Measurements from ENCODE around the gene COL16A1. TPM values are rescaled to one million over a fixed set of nuclear protein-coding genes. Genes with fewer than 3 reads are reported as not detected.

Gene COL16A1
- total and polyA plus RNA-seq, 4 donors, result 0.43 to 3.8 (median 2.3) TPM

GRCh38 chr1:31675756-31676155 is 28.1 kb downstream of the COL16A1 start (continued):
- TF ChIP-seq REST (IDR thresholded peaks at IDR 0.05) (no peak), HNF4A (conservative IDR thresholded peaks at IDR 0.05) (no peak)

- H3K27me3 ChIP-seq (ENCODE audit: control insufficient read depth in 4 of 4, insufficient read depth in 4 of 4, low read length in 3 of 4), result no peaks in the 10 kb centered on the region
- 72% methylated on average over 7 of the region's 7 CpGs for WGBS
- TF ChIP-seq ATF3 (IDR thresholded peaks at IDR 0.05) (no peak), FOXA1 (IDR thresholded peaks at IDR 0.05) (no peak)
- no peak overlapping the region for H3K9ac ChIP-seq (ENCODE audit: low read depth in 1 of 2, low read length in 2 of 2)
- H3K4me3 ChIP-seq (ENCODE audit: low read depth in 1 of 3, low read length in 3 of 3), result no peak overlapping the region
- H3K27ac ChIP-seq (ENCODE audit: low read depth in 1 of 2, low read length in 2 of 2), result no peak overlapping the region
- H3K4me1 ChIP-seq (ENCODE audit: control insufficient read depth in 4 of 4, insufficient read depth in 4 of 4, low read length in 3 of 4), result peaks cover 0 to 3% (median 1%) of the 10 kb centered on the region in 4 donors
- no peaks in the 10 kb centered on the region for H3K9me3 ChIP-seq (ENCODE audit: control insufficient read depth in 4 of 4, low read length in 3 of 4)
- no peak for DNase-seq (ENCODE audit: low spot score)
- H3K36me3 ChIP-seq (ENCODE audit: control insufficient read depth in 4 of 4, insufficient read depth in 3 of 4, low read depth in 1 of 4, low read length in 3 of 4), result no peaks in the 10 kb centered on the region
Observed at GRCh38 chr1:31675161-31675560, 28.7 kb downstream of the COL16A1 start.

- Histone ChIP-seq H3K4me3 (ENCODE audit: low read depth in 1 of 3, low read length in 3 of 3) (no peak overlapping the region), H3K36me3 (ENCODE audit: control insufficient read depth in 4 of 4, insufficient read depth in 3 of 4, low read depth in 1 of 4, low read length in 3 of 4) (no peaks in the 10 kb centered on the region), H3K9me3 (ENCODE audit: control insufficient read depth in 4 of 4, low read length in 3 of 4) (no peaks in the 10 kb centered on the region), H3K27me3 (ENCODE audit: control insufficient read depth in 4 of 4, insufficient read depth in 4 of 4, low read length in 3 of 4) (no peaks in the 10 kb centered on the region), H3K4me1 (ENCODE audit: control insufficient read depth in 4 of 4, insufficient read depth in 4 of 4, low read length in 3 of 4) (peaks cover 0 to 8% (median 2%) of the 10 kb centered on the region in 4 donors), H3K27ac (ENCODE audit: low read depth in 1 of 2, low read length in 2 of 2) (no peak overlapping the region), H3K9ac (ENCODE audit: low read depth in 1 of 2, low read length in 2 of 2) (no peak overlapping the region)
- DNase-seq (ENCODE audit: low spot score), result no peak
- 85% methylated on average over 8 of the region's 8 CpGs for WGBS
- no peak for TF ChIP-seq GABPA (IDR thresholded peaks at IDR 0.05 in 1 of 2, conservative IDR thresholded peaks at IDR 0.05 in 1 of 2)
- TF ChIP-seq RAD21 (IDR thresholded peaks at IDR 0.05), result no peak
Observed at GRCh38 chr1:31674626-31675025, 29.2 kb downstream of the COL16A1 start.

- H3K4me1 ChIP-seq (ENCODE audit: control insufficient read depth in 4 of 4, insufficient read depth in 4 of 4, low read length in 3 of 4), result peaks cover 0 to 9% (median 2%) of the 10 kb centered on the region in 4 donors
- H3K36me3 ChIP-seq (ENCODE audit: control insufficient read depth in 4 of 4, insufficient read depth in 3 of 4, low read depth in 1 of 4, low read length in 3 of 4), result no peaks in the 10 kb centered on the region
- H3K9ac ChIP-seq (ENCODE audit: low read depth in 1 of 2, low read length in 2 of 2), result no peak overlapping the region
- no peak overlapping the region for H3K27ac ChIP-seq (ENCODE audit: low read depth in 1 of 2, low read length in 2 of 2)
- 91% methylated on average over 9 of the region's 9 CpGs for WGBS
- no peak for DNase-seq (ENCODE audit: low spot score)
- H3K9me3 ChIP-seq (ENCODE audit: control insufficient read depth in 4 of 4, low read length in 3 of 4), result no peaks in the 10 kb centered on the region
- H3K4me3 ChIP-seq (ENCODE audit: low read depth in 1 of 3, low read length in 3 of 3), result no peak overlapping the region
- H3K27me3 ChIP-seq (ENCODE audit: control insufficient read depth in 4 of 4, insufficient read depth in 4 of 4, low read length in 3 of 4), result no peaks in the 10 kb centered on the region
- no peak for TF ChIP-seq GABPA (IDR thresholded peaks at IDR 0.05 in 1 of 2, conservative IDR thresholded peaks at IDR 0.05 in 1 of 2)
Observed at GRCh38 chr1:31673433-31673832, 30.4 kb downstream of the COL16A1 start.

- 78% methylated on average over 13 of the region's 13 CpGs for WGBS
- no peak overlapping the region for H3K4me3 ChIP-seq (ENCODE audit: low read depth in 1 of 3, low read length in 3 of 3)
- H3K9ac ChIP-seq (ENCODE audit: low read depth in 1 of 2, low read length in 2 of 2), result no peak overlapping the region
- H3K27me3 ChIP-seq (ENCODE audit: control insufficient read depth in 4 of 4, insufficient read depth in 4 of 4, low read length in 3 of 4), result no peaks in the 10 kb centered on the region
- H3K9me3 ChIP-seq (ENCODE audit: control insufficient read depth in 4 of 4, low read length in 3 of 4), result no peaks in the 10 kb centered on the region
- no peaks in the 10 kb centered on the region for H3K36me3 ChIP-seq (ENCODE audit: control insufficient read depth in 4 of 4, insufficient read depth in 3 of 4, low read depth in 1 of 4, low read length in 3 of 4)
- no peak overlapping the region for H3K27ac ChIP-seq (ENCODE audit: low read depth in 1 of 2, low read length in 2 of 2)
- H3K4me1 ChIP-seq (ENCODE audit: control insufficient read depth in 4 of 4, insufficient read depth in 4 of 4, low read length in 3 of 4), result peaks cover 0 to 9% (median 2%) of the 10 kb centered on the region in 4 donors
- no peak for DNase-seq (ENCODE audit: low spot score)
- no peak for TF ChIP-seq EGR1 (IDR thresholded peaks at IDR 0.05; ENCODE audit: low read depth in 2 of 2)
- no peak for TF ChIP-seq MAX (IDR thresholded peaks at IDR 0.05)
- TF ChIP-seq JUND (IDR thresholded peaks at IDR 0.05), result no peak
- TF ChIP-seq CTCF (IDR thresholded peaks at IDR 0.05; ENCODE audit: low read depth, low read length, missing input control), result no peak
- no peak for TF ChIP-seq REST (IDR thresholded peaks at IDR 0.05)
- TF ChIP-seq FOXA1 (IDR thresholded peaks at IDR 0.05), result no peak
- TF ChIP-seq ATF3 (IDR thresholded peaks at IDR 0.05), result no peak
Observed at GRCh38 chr1:31672986-31673385, 30.8 kb downstream of the COL16A1 start.

Data from liver (tissue), 9 donors.